Stimulated activated CD8-positive, alpha-beta memory T cell treated with anti-CD3 and anti-CD28 coated beads, Interleukin-7, amount 100 ng/mL, for 24 hours (primary cell): ENCODE measurements around the gene CEP126.

ENCODE experiments used
- DNase-seq: peaks from one replicate; pipeline ENCODE4 v3.0.0-alpha.2; 2020; ENCODE audit warnings: low read depth

CEP126 gene, protein sequence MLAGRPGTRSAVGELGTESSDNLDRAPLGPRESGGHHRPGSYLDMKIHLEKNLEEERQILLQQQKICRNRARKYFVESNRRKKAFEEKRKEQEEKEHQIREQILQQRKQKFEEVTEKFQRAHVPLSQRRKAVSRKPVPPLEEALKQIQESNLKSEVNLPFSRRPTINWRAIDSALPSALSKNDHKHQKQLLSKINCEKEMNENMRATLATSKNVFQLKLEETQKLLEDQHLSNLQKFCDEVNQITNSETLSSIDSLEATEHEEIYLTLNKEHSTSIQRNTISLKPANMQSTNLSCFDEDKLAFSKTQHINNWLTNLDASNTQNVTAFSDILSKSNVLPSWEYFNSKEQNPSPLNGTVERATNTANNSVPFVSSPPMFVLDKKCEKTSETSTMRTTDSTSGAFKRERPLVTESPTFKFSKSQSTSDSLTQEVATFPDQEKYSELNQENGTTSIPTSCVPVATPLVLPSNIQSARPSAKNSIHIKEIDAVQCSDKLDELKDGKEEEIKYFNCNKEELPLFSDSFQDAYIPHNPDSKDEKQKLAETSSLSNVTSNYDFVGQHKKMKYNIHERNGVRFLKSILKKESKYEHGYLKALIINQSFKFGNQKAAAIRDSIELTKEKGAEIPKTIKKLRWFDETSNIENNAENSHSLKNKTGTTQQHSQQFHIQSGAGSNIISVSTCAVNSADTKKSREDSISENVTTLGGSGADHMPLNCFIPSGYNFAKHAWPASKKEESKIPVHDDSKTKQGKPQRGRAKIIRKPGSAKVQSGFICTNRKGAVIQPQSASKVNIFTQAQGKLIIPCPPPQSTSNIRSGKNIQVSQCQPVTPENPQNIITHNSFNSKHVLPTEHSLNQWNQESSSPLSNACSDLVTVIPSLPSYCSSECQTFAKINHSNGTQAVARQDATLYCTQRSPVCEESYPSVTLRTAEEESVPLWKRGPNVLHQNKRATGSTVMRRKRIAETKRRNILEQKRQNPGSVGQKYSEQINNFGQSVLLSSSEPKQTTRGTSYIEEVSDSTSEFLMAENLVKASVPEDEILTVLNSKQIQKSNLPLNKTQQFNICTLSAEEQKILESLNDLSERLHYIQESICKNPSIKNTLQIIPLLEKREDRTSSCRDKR

GRCh38 chr11:101914738-101915426, at the start of gene CEP126:
TSS of gene CEP126 (plus strand) at chr11:101915010. CDS start at chr11:101915285, 275 bp downstream.
- peak; percentile 91 for DNase-seq

DNA sequence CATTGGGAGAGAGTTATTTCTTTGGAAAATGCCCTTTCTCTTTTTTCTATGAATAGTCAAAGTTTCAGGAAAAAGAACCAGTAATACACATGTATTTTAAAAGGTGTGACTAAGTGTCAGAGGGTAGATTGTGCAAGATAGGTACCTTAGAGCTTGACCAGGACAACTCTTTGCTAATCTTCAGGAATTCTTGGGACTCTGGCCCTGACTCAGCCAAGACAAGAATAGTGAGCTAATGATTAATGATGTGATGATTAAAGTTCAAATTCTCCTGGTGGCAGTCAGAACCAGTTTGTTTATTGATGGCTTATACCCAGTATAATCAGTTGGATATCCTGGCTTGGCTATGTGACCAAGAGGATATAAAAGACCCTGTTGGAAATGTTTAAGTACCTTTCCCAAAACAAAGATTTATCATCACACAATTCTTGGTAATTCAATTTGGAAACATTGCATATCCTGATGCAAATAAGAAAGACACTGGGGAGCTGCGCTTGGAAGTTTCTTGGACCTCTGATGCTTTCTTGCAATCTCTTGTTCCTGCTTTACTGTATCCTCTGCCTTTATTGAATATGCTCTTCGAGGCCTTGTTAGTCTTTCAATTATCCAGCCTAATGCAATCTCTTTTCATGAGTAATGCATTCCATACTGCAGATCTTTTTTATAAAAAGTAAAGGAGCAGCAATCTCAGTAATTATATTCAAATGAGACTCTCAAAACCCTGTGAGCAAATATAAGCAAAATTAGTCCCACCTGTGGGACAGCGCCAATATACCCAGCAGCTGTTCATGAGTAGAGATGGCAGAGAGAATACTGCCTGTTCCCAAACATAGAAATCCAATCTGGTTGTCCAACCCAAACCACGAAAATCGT, 48.0 kb upstream of the CEP126 start:
- no peak for DNase-seq

GRCh38 chr11:101867951-101868350, 46.9 kb upstream of the CEP126 start:
- no peak for DNase-seq

- no peak for DNase-seq
These were observed 44.3 kb upstream of the CEP126 start for GRCh38 chr11:101870510-101870909.

DNA sequence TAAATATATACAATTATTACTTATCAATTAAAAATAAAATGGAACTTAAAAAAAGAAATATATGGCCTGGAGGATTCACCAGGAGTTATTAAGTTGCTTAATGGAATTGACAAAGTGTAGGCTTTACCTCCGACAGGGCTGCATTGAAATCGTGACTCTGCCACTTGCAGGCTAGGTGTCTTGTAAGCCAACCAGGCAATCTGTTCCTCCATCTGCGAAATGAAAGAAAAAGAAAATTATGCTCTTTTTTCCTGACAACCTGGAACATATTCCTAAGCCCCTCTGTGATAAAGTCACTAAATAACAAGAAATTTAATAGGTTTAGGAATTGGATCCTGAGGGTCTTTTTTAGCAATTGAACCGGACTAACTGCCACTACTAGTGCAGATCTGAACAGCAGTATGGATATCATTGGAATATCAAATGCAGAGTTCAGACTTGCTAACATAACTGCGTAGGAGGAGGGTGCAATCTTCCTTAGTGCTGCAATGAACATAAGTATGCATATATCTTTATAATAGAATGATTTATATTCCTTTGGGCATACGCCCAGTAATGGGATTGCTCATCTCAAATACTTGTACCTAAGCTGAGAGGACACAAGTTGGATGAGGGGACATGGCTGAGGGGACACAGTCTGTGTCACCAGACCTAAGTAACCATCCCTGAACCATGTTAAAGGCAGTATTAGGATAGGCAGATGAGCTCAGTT, 42.5 kb upstream of the CEP126 start:
- no peak for DNase-seq

DNA sequence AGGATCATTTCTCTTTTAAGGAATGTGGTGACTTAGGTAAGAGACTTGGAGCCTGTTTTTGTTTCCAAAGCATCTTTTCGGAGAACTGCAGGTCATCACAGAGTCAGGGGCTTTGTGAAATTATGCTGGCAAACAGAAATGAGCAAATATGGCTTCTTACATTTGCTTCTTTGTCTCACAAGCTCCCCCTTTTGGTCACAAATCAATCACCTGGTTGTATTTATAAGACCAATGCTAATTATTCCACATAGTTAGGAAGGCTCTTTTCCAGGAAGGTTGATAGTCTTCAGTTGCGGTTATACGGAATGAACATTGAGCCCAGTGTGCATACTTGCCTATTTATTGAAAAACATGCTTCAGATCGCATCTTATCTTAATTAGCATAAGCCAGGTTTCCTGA, 34.6 kb upstream of the CEP126 start:
- no peak for DNase-seq

DNA sequence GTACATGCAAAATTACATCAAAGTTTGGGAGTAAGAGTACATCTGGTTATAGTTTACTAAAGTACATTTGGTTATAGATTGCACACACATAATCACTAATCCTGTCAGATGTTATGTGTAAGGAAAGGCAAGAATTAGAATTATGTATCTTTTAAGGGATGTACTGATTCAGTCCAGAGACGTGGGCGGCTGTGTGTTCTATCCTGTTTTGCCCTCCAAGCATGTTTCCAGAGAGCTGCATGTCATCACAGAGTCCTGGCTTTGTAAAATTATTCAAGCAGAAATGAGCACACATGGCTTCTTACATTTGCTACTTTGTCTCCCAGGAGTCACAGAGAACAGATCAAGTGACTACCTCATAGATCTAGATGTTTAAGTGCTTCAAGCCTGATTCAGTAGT, 33.2 kb upstream of the CEP126 start:
- DNase-seq = no peak

DNA sequence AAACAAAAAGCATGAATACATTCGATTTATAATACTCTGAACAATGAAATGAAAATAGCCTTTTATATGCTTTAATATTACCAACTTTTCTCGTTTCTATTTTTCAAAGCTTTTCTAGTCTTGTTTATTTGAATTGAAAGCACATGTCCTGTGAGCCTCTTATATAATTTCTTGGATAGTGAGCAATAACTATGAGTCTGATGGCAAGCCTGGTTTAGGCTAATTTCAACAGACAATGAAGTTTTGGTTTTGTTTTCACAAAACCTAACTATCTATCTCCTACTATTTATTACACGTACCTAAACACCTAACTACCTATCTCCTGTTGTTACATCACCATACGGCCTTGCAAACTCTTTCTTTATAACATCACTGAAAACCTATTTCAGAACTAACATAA, 29.2 kb upstream of the CEP126 start:
- DNase-seq = no peak

DNA sequence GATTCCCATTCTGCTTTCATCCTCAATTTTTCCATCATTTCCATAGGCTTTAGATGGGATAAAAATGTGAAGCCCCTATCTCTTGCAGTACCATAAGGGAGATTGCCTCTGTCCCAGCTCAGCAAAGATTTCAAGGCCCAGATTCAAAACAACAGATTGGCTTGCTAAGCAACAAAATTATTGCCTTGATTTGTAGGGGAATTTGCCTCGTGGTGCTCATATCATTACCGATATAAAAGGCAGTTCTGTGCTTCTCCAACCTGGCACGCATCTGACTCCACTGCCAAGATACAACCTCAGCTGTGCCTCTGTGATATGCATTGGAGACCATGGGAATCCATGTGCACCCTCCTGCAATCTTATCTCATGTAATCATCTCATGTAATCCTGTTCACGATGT, 25.0 kb upstream of the CEP126 start:
- no peak for DNase-seq

- no peak for DNase-seq
These were observed 20.3 kb upstream of the CEP126 start for GRCh38 chr11:101894505-101894904.

- no peak for DNase-seq
These were observed 7.0 kb upstream of the CEP126 start for GRCh38 chr11:101907815-101908214.

- no peak for DNase-seq
These were observed 5.7 kb upstream of the CEP126 start for GRCh38 chr11:101909087-101909486.

- no peak for DNase-seq
These were observed 2.0 kb upstream of the CEP126 start for GRCh38 chr11:101912823-101913284.

- no peak for DNase-seq
These were observed 1.2 kb upstream of the CEP126 start for GRCh38 chr11:101913656-101914055.

DNA sequence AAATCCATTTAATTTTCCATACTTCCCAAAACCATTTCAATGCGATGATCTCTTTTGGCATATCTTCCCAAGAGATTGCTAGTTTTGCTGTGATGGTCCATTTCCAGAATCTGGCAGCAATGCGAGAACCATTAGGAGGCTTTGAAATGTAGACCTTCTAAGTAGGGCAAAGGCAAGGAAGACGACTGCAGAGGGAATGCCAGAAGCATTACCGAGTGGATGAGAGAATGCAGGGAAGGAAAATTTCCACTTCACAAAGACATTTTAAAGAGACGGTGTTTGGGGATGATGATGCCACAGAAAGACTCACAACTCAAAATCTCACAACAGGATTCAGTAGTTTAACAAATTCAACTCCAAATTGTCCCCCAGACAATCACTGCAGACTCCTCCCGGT, 471 bp upstream of the CEP126 start:
- no peak for DNase-seq

GRCh38 chr11:101915791-101916291, 1.0 kb downstream of the CEP126 start:
- DNase-seq = no peak

- no peak for DNase-seq
These were observed 1.6 kb downstream of the CEP126 start, which contains the start of gene ANGPTL5 for GRCh38 chr11:101916422-101916821. TSS of gene ANGPTL5 (minus strand) at chr11:101916522. CDS start at chr11:101907909, 8,613 bp downstream.

- no peak for DNase-seq
These were observed 2.4 kb downstream of the CEP126 start for GRCh38 chr11:101917226-101917625.

DNA sequence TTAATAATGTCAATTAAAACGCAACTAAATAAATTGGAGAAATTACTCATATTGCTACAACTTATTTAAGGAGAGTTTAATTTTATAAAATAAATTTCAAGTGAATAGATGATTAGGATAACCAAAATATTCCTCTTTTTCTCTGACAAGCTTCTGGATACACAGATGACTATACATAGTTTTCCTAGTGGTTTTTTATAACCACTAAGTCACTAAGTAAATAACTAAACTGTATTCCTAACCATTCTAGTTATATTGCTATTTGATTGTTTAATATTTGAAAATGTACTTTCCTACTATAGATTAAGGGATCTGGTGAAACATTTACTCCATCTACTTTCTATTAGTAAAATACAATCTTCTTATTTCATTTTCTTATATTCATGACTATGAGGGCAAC, 6.2 kb downstream of the CEP126 start:
- no peak for DNase-seq

DNA sequence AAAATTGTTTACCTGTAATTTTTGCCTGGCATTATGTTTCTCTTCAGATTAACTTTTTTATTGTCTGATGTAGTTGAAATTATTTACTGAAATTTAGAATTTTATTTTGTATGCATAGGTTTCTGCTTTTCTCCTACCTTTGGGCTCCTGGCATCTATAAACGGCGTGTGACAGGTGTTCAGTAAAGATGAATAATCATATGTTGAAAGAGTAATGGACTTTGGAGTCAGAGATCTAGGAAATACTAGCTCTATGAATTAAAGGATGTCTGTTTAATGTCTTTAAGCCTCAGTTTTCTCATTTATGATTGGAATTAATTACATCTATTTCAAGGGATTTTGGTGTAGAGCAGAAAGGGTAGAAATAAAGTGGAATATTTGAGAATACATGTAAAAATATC, 8.7 kb downstream of the CEP126 start:
- no peak for DNase-seq
